GM12874 (cell line): ENCODE data around the gene CD79A.

Experiments
- CTCF ChIP-seq: IDR thresholded peaks from 2 replicates; pipeline ENCODE4 v1.5.1; 2011; ENCODE audit warnings: low read depth, mild to moderate bottlenecking, control low read depth, low read length, moderate library complexity; ENCODE audit not compliant: insufficient read depth

The CD79A gene

GRCh38 chr19:41904118-41904870 lies 27.2 kb downstream of the CD79A start:
- TF ChIP-seq CTCF, result no peak

- TF ChIP-seq CTCF, result no peak
Observed at GRCh38 chr19:41905273-41906002, 28.4 kb downstream of the CD79A start.

GRCh38 chr19:41906271-41906670 lies 29.2 kb downstream of the CD79A start:
- TF ChIP-seq CTCF, result no peak

- TF ChIP-seq CTCF, result no peak
Observed at GRCh38 chr19:41906916-41907680, 30.0 kb downstream of the CD79A start.

- TF ChIP-seq CTCF, result no peak
Observed at GRCh38 chr19:41907994-41908615, 31.0 kb downstream of the CD79A start.

GRCh38 chr19:41908724-41909464 lies 31.8 kb downstream of the CD79A start:
- no peak for TF ChIP-seq CTCF

GRCh38 chr19:41909706-41910105 lies 32.6 kb downstream of the CD79A start:
- TF ChIP-seq CTCF, result no peak
